HG03575 (cell line): ENCODE measurements around the gene TYROBP.
"Not testable (repeated sequence)": the region's sequence is repeated elsewhere in the genome, so short reads cannot be mapped to it uniquely, and the experiment has no call there.

Experiments
- ATAC-seq: cut with Tn5 transposase; IDR thresholded peaks from one replicate; pipeline ENCODE4 v1.9.1; 2021; ENCODE audit not compliant: unreplicated experiment, insufficient number of reproducible peaks, low FRiP score; ENCODE audit errors: extremely low read depth

TYROBP gene

GRCh38 chr19:35903550-35904179 is 4.4 kb downstream of the TYROBP start:
- peak; percentile 33 for ATAC-seq

GRCh38 chr19:35902870-35903475 is 5.1 kb downstream of the TYROBP start:
- ATAC-seq: no peak

- ATAC-seq: no peak
These were observed 6.0 kb downstream of the TYROBP start, which contains the start of gene HCST for GRCh38 chr19:35901854-35902661. Gene HCST, plus strand, starts transcription at chr19:35902529. Its CDS starts 65 bp downstream, at chr19:35902594.

- no peak for ATAC-seq
These were observed 6.9 kb downstream of the TYROBP start for GRCh38 chr19:35901055-35901644.

GRCh38 chr19:35899547-35900214 is 8.4 kb downstream of the TYROBP start:
- no peak for ATAC-seq

- ATAC-seq: no peak
These were observed 9.6 kb downstream of the TYROBP start for GRCh38 chr19:35898499-35898809.

GRCh38 chr19:35897706-35898451 is 10.2 kb downstream of the TYROBP start:
- ATAC-seq: no peak

- no peak for ATAC-seq
These were observed 11.5 kb downstream of the TYROBP start for GRCh38 chr19:35896643-35897040.

GRCh38 chr19:35895911-35896642 is 12.0 kb downstream of the TYROBP start:
- ATAC-seq: no peak

- no peak for ATAC-seq
These were observed 13.8 kb downstream of the TYROBP start for GRCh38 chr19:35894342-35894741.

GRCh38 chr19:35891819-35892218 is 16.3 kb downstream of the TYROBP start:
- ATAC-seq: not testable (repeated sequence)

- no peak for ATAC-seq
These were observed 17.9 kb downstream of the TYROBP start for GRCh38 chr19:35890113-35890650.

GRCh38 chr19:35889370-35890112 is 18.6 kb downstream of the TYROBP start:
- no peak for ATAC-seq

GRCh38 chr19:35888398-35888797 is 19.7 kb downstream of the TYROBP start:
- ATAC-seq: no peak

GRCh38 chr19:35887197-35887596 is 20.9 kb downstream of the TYROBP start:
- ATAC-seq: no peak

GRCh38 chr19:35885904-35886303 is 22.2 kb downstream of the TYROBP start:
- no peak for ATAC-seq

GRCh38 chr19:35885225-35885738 is 22.8 kb downstream of the TYROBP start:
- no peak for ATAC-seq
